ENCODE data around the gene PKD1L1.

PKD1L1 gene

DNA sequence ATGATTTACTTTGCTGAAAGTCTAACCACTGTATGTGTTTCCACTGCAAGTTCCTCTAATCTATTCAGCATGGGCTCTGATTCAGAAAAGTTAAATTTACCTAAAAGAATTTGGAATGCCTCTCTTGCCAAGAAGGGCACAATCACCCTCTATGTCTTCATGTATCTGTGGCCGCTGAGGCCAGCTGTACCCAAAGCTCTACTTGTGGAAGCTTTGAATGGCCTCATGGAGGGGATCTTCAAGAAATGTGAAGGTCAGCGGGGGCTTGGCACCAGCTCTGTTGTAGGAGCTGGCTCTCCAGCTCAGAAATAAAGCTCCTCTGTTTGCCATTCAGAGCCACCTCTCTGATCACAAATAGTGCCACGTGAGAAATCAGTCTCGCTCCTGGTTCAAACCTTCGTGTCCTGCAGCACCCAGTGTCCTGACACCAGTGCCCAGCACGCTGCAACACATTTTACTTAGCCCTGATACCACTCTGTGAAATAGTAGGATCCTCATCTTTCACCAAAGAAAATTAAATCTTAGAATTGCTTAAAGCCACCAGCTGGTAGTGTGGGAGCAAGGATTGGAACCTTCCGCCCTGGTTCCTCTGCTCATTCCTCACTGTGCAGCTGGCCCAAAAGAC lies 61.1 kb downstream of the PKD1L1 start:
- Histone ChIP-seq H3K27ac (ENCODE audit: extremely low read depth, low read depth, low read length) (no peak overlapping the region), H3K36me3 (ENCODE audit: control insufficient read depth in 2 of 2, insufficient read depth in 1 of 2, low read length in 2 of 2) (no peaks in the 10 kb centered on the region), H3K4me1 (ENCODE audit: control insufficient read depth, insufficient read depth, low read length) (no peaks in the 10 kb centered on the region), H3K9me3 (ENCODE audit: control insufficient read depth, insufficient read depth, low read depth, low read length) (no peaks in the 10 kb centered on the region), H3K4me3 (ENCODE audit: low read depth, low read length) (no peak overlapping the region)
- POLR2A ChIA-PET = no interaction called here
- TF ChIP-seq FEZF1 (tag by site-specific recombination; IDR thresholded peaks at IDR 0.05) (no peak), ZNF239 (tag by site-specific recombination; IDR thresholded peaks at IDR 0.05) (no peak), ZNF624 (tag by site-specific recombination; IDR thresholded peaks at IDR 0.05) (no peak), YY1 (tag by site-specific recombination; IDR thresholded peaks at IDR 0.05) (no peak), KLF16 (tag by site-specific recombination; IDR thresholded peaks at IDR 0.05) (no peak), ZNF211 (tag by site-specific recombination; IDR thresholded peaks at IDR 0.05; ENCODE audit: low read depth) (no peak), GFI1B (tag by site-specific recombination; IDR thresholded peaks at IDR 0.05) (no peak), ZBTB1 (tag by site-specific recombination; IDR thresholded peaks at IDR 0.05) (no peak), MEIS1 (CRISPR knock-in tag; IDR thresholded peaks at IDR 0.05; ENCODE audit: borderline replicate concordance) (no peak), ZNF266 (tag by site-specific recombination; IDR thresholded peaks at IDR 0.05; ENCODE audit: low read depth) (no peak), ZNF658 (tag by site-specific recombination; IDR thresholded peaks at IDR 0.05) (no peak), YY2 (tag by site-specific recombination; IDR thresholded peaks at IDR 0.05) (no peak), ZNF341 (tag by site-specific recombination; IDR thresholded peaks at IDR 0.05; ENCODE audit: low read depth) (no peak), MYNN (tag by site-specific recombination; IDR thresholded peaks at IDR 0.05; ENCODE audit: borderline replicate concordance) (no peak)
- TF ChIP-seq, protein P1, sequence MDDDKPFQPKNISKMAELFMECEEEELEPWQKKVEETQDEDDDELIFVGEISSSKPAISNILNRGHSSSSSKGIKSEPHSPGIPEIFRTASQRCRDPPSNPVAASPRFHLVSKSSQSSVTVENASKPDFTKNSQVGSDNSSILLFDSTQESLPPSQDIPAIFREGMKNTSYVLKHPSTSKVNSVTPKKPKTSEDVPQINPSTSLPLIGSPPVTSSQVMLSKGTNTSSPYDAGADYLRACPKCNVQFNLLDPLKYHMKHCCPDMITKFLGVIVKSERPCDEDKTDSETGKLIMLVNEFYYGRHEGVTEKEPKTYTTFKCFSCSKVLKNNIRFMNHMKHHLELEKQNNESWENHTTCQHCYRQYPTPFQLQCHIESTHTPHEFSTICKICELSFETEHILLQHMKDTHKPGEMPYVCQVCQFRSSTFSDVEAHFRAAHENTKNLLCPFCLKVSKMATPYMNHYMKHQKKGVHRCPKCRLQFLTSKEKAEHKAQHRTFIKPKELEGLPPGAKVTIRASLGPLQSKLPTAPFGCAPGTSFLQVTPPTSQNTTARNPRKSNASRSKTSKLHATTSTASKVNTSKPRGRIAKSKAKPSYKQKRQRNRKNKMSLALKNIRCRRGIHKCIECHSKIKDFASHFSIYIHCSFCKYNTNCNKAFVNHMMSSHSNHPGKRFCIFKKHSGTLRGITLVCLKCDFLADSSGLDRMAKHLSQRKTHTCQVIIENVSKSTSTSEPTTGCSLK (tag by site-specific recombination; IDR thresholded peaks at IDR 0.05) = no peak
- TF ChIP-seq, protein P2, sequence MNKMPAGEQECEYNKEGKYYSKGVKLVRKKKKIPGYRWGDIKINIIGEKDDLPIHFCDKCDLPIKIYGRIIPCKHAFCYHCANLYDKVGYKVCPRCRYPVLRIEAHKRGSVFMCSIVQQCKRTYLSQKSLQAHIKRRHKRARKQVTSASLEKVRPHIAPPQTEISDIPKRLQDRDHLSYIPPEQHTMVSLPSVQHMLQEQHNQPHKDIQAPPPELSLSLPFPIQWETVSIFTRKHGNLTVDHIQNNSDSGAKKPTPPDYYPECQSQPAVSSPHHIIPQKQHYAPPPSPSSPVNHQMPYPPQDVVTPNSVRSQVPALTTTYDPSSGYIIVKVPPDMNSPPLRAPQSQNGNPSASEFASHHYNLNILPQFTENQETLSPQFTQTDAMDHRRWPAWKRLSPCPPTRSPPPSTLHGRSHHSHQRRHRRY (tag by site-specific recombination; IDR thresholded peaks at IDR 0.05) = no peak
- CTCF ChIA-PET = no interaction called here

DNA sequence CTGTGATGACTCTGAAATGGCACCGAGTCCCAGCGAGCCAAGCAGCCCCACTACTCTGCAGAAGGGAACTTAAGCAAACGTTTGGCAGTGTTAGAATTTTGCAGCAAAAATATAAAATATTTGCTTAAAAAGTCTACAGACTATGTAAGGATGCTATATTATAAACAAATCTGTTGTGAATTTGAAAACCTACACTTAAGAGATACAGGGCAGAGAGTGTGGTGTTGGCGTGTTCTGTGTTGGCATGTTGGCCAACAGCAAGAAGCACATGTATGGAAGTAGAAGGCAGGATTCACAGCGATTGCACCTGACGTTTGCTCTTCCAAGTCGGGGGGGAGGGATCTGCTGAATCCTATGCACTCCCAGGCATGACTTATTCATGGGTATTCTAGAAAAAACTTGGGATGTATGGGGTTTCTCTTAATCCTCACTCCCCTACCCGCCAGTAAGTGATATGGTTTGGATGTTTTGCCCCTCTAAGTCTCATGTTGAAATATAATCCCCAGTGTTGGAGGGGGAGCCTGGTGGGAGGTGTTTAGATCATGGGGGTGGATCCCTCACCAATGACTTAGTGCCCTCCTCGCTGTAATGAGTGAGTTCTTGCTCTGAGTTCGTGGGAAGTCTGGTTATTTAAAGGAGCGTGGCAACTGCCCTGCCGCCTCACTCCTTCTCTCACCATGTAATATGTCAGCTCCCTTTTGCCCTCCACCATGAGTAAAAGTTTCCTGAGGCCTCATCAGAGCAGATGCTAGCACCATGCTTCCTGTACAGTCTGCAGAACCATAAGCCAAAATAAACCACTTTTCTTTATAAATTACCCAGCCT lies 62.1 kb downstream of the PKD1L1 start:
- H3K4me3 ChIP-seq (ENCODE audit: low read depth, low read length) = no peak overlapping the region
- TF ChIP-seq ZNF423 (tag by site-specific recombination; IDR thresholded peaks at IDR 0.05) (no peak), GLI4 (tag by site-specific recombination; IDR thresholded peaks at IDR 0.05) (no peak), KLF10 (tag by site-specific recombination; IDR thresholded peaks at IDR 0.05) (no peak), ZNF211 (tag by site-specific recombination; IDR thresholded peaks at IDR 0.05; ENCODE audit: low read depth) (no peak), ZNF707 (tag by site-specific recombination; IDR thresholded peaks at IDR 0.05) (no peak)
- TF ChIP-seq, protein P3, sequence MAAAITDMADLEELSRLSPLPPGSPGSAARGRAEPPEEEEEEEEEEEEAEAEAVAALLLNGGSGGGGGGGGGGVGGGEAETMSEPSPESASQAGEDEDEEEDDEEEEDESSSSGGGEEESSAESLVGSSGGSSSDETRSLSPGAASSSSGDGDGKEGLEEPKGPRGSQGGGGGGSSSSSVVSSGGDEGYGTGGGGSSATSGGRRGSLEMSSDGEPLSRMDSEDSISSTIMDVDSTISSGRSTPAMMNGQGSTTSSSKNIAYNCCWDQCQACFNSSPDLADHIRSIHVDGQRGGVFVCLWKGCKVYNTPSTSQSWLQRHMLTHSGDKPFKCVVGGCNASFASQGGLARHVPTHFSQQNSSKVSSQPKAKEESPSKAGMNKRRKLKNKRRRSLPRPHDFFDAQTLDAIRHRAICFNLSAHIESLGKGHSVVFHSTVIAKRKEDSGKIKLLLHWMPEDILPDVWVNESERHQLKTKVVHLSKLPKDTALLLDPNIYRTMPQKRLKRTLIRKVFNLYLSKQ (tag by site-specific recombination; IDR thresholded peaks at IDR 0.05; ENCODE audit: borderline replicate concordance) = no peak
- TF ChIP-seq, protein P4, sequence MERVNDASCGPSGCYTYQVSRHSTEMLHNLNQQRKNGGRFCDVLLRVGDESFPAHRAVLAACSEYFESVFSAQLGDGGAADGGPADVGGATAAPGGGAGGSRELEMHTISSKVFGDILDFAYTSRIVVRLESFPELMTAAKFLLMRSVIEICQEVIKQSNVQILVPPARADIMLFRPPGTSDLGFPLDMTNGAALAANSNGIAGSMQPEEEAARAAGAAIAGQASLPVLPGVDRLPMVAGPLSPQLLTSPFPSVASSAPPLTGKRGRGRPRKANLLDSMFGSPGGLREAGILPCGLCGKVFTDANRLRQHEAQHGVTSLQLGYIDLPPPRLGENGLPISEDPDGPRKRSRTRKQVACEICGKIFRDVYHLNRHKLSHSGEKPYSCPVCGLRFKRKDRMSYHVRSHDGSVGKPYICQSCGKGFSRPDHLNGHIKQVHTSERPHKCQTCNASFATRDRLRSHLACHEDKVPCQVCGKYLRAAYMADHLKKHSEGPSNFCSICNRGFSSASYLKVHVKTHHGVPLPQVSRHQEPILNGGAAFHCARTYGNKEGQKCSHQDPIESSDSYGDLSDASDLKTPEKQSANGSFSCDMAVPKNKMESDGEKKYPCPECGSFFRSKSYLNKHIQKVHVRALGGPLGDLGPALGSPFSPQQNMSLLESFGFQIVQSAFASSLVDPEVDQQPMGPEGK (tag by site-specific recombination; IDR thresholded peaks at IDR 0.05) = no peak
- H3K27ac ChIP-seq (ENCODE audit: extremely low read depth, low read depth, low read length) = no peak overlapping the region
- H3K36me3 ChIP-seq (ENCODE audit: control insufficient read depth in 2 of 2, insufficient read depth in 1 of 2, low read length in 2 of 2) = no peaks in the 10 kb centered on the region
- no peaks in the 10 kb centered on the region for H3K9me3 ChIP-seq (ENCODE audit: control insufficient read depth, insufficient read depth, low read depth, low read length)
- POLR2A ChIA-PET = no interaction called here
- no peaks in the 10 kb centered on the region for H3K4me1 ChIP-seq (ENCODE audit: control insufficient read depth, insufficient read depth, low read length)
- CTCF ChIA-PET = no interaction called here

Data from HEK293 (cell line).